Endothelial cell of umbilical vein (primary cell): ENCODE measurements around the gene KLK5. TPM values are rescaled to one million over a fixed set of nuclear protein-coding genes. Genes with fewer than 3 reads are reported as not detected.

Experiments
- BruUV-seq: library from RNA; stranded (reverse); fragments of 400-500 nt; replicated peaks from 2 replicates; lab custom pipeline; 2021; lab: Mats Ljungman, UMichigan
- CTCF ChIA-PET: fragments of 300-600, 350-600 bp; sonication (Branson Sonifier 250); formaldehyde crosslinking; loops from one replicate; lab custom pipeline; 2021; ENCODE audit warnings: antibody characterized with exemption, inconsistent platforms; lab: Charles Lee
- POLR2A ChIA-PET: fragments of 300-600, 350-600 bp; sonication (Branson Sonifier 250); formaldehyde crosslinking; loops from one replicate; lab custom pipeline; 2021; ENCODE audit warnings: antibody characterized with exemption, inconsistent platforms; lab: Charles Lee
- DNase-seq: peaks from one replicate; pipeline ENCODE4 v3.0.0-alpha.2; 2011; ENCODE audit warnings: low read depth, low spot score
- FAIRE-seq: peaks from 2 replicates; lab custom pipeline; 2011; peaks lifted over from hg19 to GRCh38; lab: Jason Lieb, UNC
- H2AFZ ChIP-seq: 2 replicates; pipeline ENCODE4 v1.6.0; 2012; ENCODE audit warnings: low read depth, low read length, control low read depth, inconsistent platforms
- H3K27ac ChIP-seq: 2 replicates; pipeline ENCODE4 v1.5.1; 2011; ENCODE audit warnings: low read depth, mild to moderate bottlenecking, control low read depth, low read length, moderate library complexity; ENCODE audit not compliant: insufficient read depth
- H3K27me3 ChIP-seq, 2 experiments: 2 replicates each; pipeline versions ENCODE4 v1.6.0 to v1.6.1; 2011; ENCODE audit warnings: low read length in 2 of 2, mixed read lengths in 1 of 2; ENCODE audit not compliant: control insufficient read depth in 2 of 2, insufficient read depth in 2 of 2
- H3K36me3 ChIP-seq, 2 experiments: 2 replicates in 1 of 2; 3 replicates in 1 of 2; pipeline ENCODE4 v1.5.1; 2011; ENCODE audit warnings: low read length in 2 of 2, mild to moderate bottlenecking in 1 of 2, moderate library complexity in 1 of 2; ENCODE audit not compliant: control insufficient read depth in 2 of 2, insufficient read depth in 2 of 2; ENCODE audit errors: extremely low read depth in 1 of 2
- H3K4me1 ChIP-seq: 3 replicates; pipeline ENCODE4 v1.5.1; 2011; ENCODE audit warnings: mild to moderate bottlenecking, low read length; ENCODE audit not compliant: control insufficient read depth, insufficient read depth; ENCODE audit errors: extremely low read depth
- H3K4me2 ChIP-seq: 2 replicates; pipeline ENCODE4 v1.6.1; 2011; ENCODE audit warnings: low read length, control low read depth, mixed read lengths; ENCODE audit not compliant: insufficient read depth
- H3K4me3 ChIP-seq, 3 experiments: fragments of 200-600 bp in 1 of 3; sonication (generic), shearing (Covaris generic) in 1 of 3; replicated peaks in 1 of 3; 2 replicates each; pipeline ENCODE4 v1.5.1; 2011 to 2016; ENCODE audit warnings: control low read depth in 3 of 3, low read length in 3 of 3, mild to moderate bottlenecking in 2 of 3, inconsistent platforms in 1 of 3, low read depth in 1 of 3, moderate library complexity in 1 of 3; ENCODE audit not compliant: insufficient read depth in 1 of 3
- H3K79me2 ChIP-seq: 2 replicates; pipeline ENCODE4 v1.6.0; 2012; ENCODE audit warnings: low read length, inconsistent platforms; ENCODE audit not compliant: control insufficient read depth, insufficient read depth
- H3K9ac ChIP-seq: replicated peaks from 2 replicates; pipeline ENCODE3; 2011; ENCODE audit warnings: low read length, control low read depth; ENCODE audit not compliant: insufficient read depth; ENCODE audit errors: extremely low read depth
- H3K9me1 ChIP-seq: replicated peaks from 3 replicates; pipeline ENCODE4 v1.6.0; 2011; ENCODE audit warnings: mild to moderate bottlenecking, low read length; ENCODE audit not compliant: control insufficient read depth, insufficient read depth; ENCODE audit errors: extremely low read depth
- H3K9me3 ChIP-seq: replicated peaks from 2 replicates; pipeline ENCODE4 v1.5.1; 2012; ENCODE audit warnings: low read length, inconsistent platforms; ENCODE audit not compliant: control insufficient read depth, insufficient read depth
- H4K20me1 ChIP-seq: replicated peaks from 2 replicates; pipeline ENCODE3; 2011; ENCODE audit warnings: mild to moderate bottlenecking, low read length; ENCODE audit not compliant: control insufficient read depth, insufficient read depth; ENCODE audit errors: extremely low read depth
- CTCF ChIP-seq, 2 donors: IDR thresholded peaks; 1 replicate in 1 of 2; 2 replicates in 1 of 2; pipeline ENCODE4 v1.5.1; 2011; ENCODE audit warnings: low read length in 2 of 2, mild to moderate bottlenecking in 2 of 2, moderate library complexity in 2 of 2, control low read depth in 1 of 2, inconsistent platforms in 1 of 2, low read depth in 1 of 2; ENCODE audit not compliant: insufficient read depth in 1 of 2; ENCODE audit errors: extremely low read depth in 1 of 2
- EZH2 ChIP-seq: IDR thresholded peaks from 2 replicates; pipeline ENCODE4 v1.6.1; 2012; ENCODE audit warnings: borderline replicate concordance, low read depth, mild to moderate bottlenecking, moderate library complexity, low read length, inconsistent platforms; ENCODE audit not compliant: severe bottlenecking
- FOS ChIP-seq: IDR thresholded peaks from 2 replicates; pipeline ENCODE4 v1.6.1; 2011; ENCODE audit warnings: mild to moderate bottlenecking, low read length, moderate library complexity, borderline replicate concordance; ENCODE audit not compliant: insufficient read depth
- GATA2 ChIP-seq: IDR thresholded peaks from 2 replicates; pipeline ENCODE4 v1.7.0; 2011; ENCODE audit warnings: low read depth, mild to moderate bottlenecking, moderate library complexity, mixed read lengths, low read length; ENCODE audit not compliant: insufficient read length, insufficient read depth
- JUN ChIP-seq: IDR thresholded peaks from 2 replicates; pipeline ENCODE4 v1.6.1; 2011; ENCODE audit warnings: borderline replicate concordance, low read depth; ENCODE audit not compliant: insufficient read length, insufficient read depth
- MAX ChIP-seq: IDR thresholded peaks from 2 replicates; pipeline ENCODE4 v1.6.1; 2011; ENCODE audit not compliant: insufficient read depth, insufficient read length
- MYC ChIP-seq: IDR thresholded peaks from one replicate; pipeline ENCODE4 v1.6.1; 2011; ENCODE audit warnings: mild to moderate bottlenecking, low read depth, low read length
- POLR2A ChIP-seq: IDR thresholded peaks from 2 replicates; pipeline ENCODE4 v1.6.1; 2012; ENCODE audit warnings: low read depth, mild to moderate bottlenecking, control low read depth, low read length
- POLR2AphosphoS5 ChIP-seq: IDR thresholded peaks from 2 replicates; pipeline ENCODE4 v1.6.1; 2012; ENCODE audit warnings: low read depth, mild to moderate bottlenecking, control low read depth, low read length, moderate library complexity; ENCODE audit not compliant: insufficient read depth
- dilution Hi-C: fragments of 300-500 bp; cut with MboI; formaldehyde crosslinking; loops from one replicate; pipeline ENCODE4 v1.15.0; 2019; ENCODE audit warnings: low sequenced_read_pairs; ENCODE audit not compliant: extremely low pct_ligation_motif_present
- intact Hi-C: fragments of 100-400 bp; cut with micrococcal nuclease; formaldehyde crosslinking; loops from one replicate; pipeline ENCODE4 v1.10.0; 2022
- polyA plus RNA-seq, 4 experiments: library from polyadenylated mRNA; depleted of rRNA in 3 of 4; stranded (reverse) in 3 of 4; unstranded in 1 of 4; fragments of >200 nt; gene quantifications; 2 replicates each; pipeline versions ENCODE4 v1.2.1 to v1.2.3, GENCODE V29; 2011 to 2012; ENCODE audit warnings: missing spikeins in 1 of 4
- total RNA-seq: library from RNA; stranded (reverse); gene quantifications from 2 replicates; pipeline ENCODE4 v1.2.3, GENCODE V29; 2021

The KLK5 gene
- total and polyA plus RNA-seq, 2 donors (not counting 3 experiments of a cell fraction or from before 2014, with no cell fraction given): not detected

GRCh38 chr19:50969413-50969760 is 16.5 kb upstream of the KLK5 start, which contains the start of gene KLK6:
Gene KLK6, minus strand, starts transcription at chr19:50969591. Its CDS starts 1,487 bp downstream, at chr19:50968104.
- Histone ChIP-seq H3K4me3 (no peak within 1 kb of the TSS), H3K4me1 (no peaks in the 10 kb centered on the region), H3K9ac (no peak within 1 kb of the TSS), H3K9me1 (no peaks in the 10 kb centered on the region), H4K20me1 (no peaks in the 10 kb centered on the region), H3K27me3 (no peaks in the 10 kb centered on the region), H3K36me3 (no peaks in the 10 kb centered on the region), H3K9me3 (no peaks in the 10 kb centered on the region), H2AFZ (no peak within 1 kb of the TSS), H3K4me2 (no peak within 1 kb of the TSS), H3K79me2 (no peaks in the 10 kb centered on the region), H3K27ac (no peak within 1 kb of the TSS)
- FAIRE-seq (no peak), DNase-seq (no peak)
- intact Hi-C loops: no loop called here
- dilution Hi-C loops: no loop called here
- ChIA-PET POLR2A (no interaction called here), CTCF (interaction anchor here (1.0 kb wide), 1 partner anchor 48 kb away, joined by 3 read pairs; no protein-coding TSS in a partner anchor)
- no peak for TF ChIP-seq MAX
- TF ChIP-seq POLR2AphosphoS5: no peak
- TF ChIP-seq POLR2A: no peak
- TF ChIP-seq FOS: no peak
- no peak for TF ChIP-seq GATA2
- BruUV-seq: no TSS peak

GRCh38 chr19:50968716-50969412 is 16.0 kb upstream of the KLK5 start:
- DNase-seq (no peak), FAIRE-seq (no peak)
- H3K36me3 ChIP-seq: no peaks in the 10 kb centered on the region
- H3K9ac ChIP-seq: no peak overlapping the region
- H3K4me2 ChIP-seq: no peak overlapping the region
- dilution Hi-C loops (no loop called here), intact Hi-C loops (no loop called here)
- no peaks in the 10 kb centered on the region for H3K27me3 ChIP-seq
- TF ChIP-seq GATA2 (no peak), MYC (no peak), JUN (no peak), POLR2AphosphoS5 (no peak), POLR2A (no peak), MAX (no peak), FOS (no peak), CTCF (IDR thresholded peaks at IDR 0.05; ENCODE audit: extremely low read depth in 1 of 2, insufficient read depth in 1 of 2, low read depth in 1 of 2, low read length in 2 of 2) (no peak), EZH2 (no peak)
- H3K4me3 ChIP-seq: no peak overlapping the region
- H3K79me2 ChIP-seq: no peaks in the 10 kb centered on the region
- POLR2A ChIA-PET: no interaction called here
- H3K4me1 ChIP-seq: no peaks in the 10 kb centered on the region
- BruUV-seq: no TSS peak
- H4K20me1 ChIP-seq: no peaks in the 10 kb centered on the region
- no peak overlapping the region for H2AFZ ChIP-seq
- H3K27ac ChIP-seq: no peak overlapping the region
- H3K9me1 ChIP-seq: no peaks in the 10 kb centered on the region
- CTCF ChIA-PET: no interaction called here
- H3K9me3 ChIP-seq: no peaks in the 10 kb centered on the region
